ENCODE data around the gene SRC. TPM values are rescaled to one million over a fixed set of nuclear protein-coding genes. Genes with fewer than 3 reads are reported as not detected.
A peak's percentile ranks its signal among the peaks of the same experiment; 100 is the strongest.

Gene SRC
- total RNA-seq, 4 donors from 2014 or later, result 30.6 to 54.7 (median 45.0) TPM

DNA sequence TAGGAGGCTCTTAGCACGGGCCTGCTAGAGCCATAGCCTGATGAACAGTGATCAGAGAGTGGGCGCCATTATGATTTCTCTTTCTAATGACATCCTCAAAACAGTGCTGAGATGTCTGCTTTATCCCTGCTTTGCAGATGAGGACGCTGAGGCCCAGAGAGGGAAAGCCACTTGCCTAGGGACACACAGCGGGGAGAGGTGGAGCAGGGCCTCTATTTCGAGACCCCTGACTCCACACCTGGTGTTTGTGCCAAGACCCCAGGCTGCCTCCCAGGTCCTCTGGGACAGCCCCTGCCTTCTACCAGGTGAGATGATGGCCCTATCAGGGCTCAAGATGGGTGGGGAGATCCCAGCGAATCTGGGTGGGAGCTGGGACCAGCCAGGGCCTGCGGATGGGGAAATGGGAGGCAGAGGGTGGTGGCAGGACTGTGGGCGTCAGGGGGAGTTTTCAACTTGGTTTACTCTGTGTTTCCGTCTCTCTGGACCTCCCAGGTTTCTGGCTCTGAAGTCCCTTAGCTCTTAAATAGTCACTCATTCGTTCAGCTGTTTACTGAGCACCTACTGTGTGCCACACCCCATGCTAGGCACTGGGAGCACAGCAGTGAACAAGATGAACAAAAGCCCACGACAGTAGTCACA lies 36.7 kb downstream of the SRC start:
- Histone ChIP-seq H3K36me3 (peaks cover 0 to 28% of the 10 kb centered on the region in 2 donors), H3K9me3 (no peaks in the 10 kb centered on the region), H3K4me3 (no peak overlapping the region), H3K27me3 (no peaks in the 10 kb centered on the region), H3K27ac (peak overlapping the region in 2 of 4 donors; percentile 28 to 32), H3K4me1 (peaks cover 0 to 33% (median 13%) of the 10 kb centered on the region in 3 donors)
- ATAC-seq, result no peak
- no peak for TF ChIP-seq POLR2AphosphoS5 (IDR thresholded peaks at IDR 0.05)
- no peak for TF ChIP-seq EP300 (IDR thresholded peaks at IDR 0.05)
- no peak for TF ChIP-seq POLR2A (IDR thresholded peaks at IDR 0.05)
- TF ChIP-seq, protein P1, sequence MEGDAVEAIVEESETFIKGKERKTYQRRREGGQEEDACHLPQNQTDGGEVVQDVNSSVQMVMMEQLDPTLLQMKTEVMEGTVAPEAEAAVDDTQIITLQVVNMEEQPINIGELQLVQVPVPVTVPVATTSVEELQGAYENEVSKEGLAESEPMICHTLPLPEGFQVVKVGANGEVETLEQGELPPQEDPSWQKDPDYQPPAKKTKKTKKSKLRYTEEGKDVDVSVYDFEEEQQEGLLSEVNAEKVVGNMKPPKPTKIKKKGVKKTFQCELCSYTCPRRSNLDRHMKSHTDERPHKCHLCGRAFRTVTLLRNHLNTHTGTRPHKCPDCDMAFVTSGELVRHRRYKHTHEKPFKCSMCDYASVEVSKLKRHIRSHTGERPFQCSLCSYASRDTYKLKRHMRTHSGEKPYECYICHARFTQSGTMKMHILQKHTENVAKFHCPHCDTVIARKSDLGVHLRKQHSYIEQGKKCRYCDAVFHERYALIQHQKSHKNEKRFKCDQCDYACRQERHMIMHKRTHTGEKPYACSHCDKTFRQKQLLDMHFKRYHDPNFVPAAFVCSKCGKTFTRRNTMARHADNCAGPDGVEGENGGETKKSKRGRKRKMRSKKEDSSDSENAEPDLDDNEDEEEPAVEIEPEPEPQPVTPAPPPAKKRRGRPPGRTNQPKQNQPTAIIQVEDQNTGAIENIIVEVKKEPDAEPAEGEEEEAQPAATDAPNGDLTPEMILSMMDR (IDR thresholded peaks at IDR 0.05), result no peak
- 77% methylated on average over 7 of the region's 11 CpGs; no CpG with 5 or more reads in 1 of the 2 donors for WGBS, 2 donors (ENCODE audit: low coverage in 1 of 2)

DNA sequence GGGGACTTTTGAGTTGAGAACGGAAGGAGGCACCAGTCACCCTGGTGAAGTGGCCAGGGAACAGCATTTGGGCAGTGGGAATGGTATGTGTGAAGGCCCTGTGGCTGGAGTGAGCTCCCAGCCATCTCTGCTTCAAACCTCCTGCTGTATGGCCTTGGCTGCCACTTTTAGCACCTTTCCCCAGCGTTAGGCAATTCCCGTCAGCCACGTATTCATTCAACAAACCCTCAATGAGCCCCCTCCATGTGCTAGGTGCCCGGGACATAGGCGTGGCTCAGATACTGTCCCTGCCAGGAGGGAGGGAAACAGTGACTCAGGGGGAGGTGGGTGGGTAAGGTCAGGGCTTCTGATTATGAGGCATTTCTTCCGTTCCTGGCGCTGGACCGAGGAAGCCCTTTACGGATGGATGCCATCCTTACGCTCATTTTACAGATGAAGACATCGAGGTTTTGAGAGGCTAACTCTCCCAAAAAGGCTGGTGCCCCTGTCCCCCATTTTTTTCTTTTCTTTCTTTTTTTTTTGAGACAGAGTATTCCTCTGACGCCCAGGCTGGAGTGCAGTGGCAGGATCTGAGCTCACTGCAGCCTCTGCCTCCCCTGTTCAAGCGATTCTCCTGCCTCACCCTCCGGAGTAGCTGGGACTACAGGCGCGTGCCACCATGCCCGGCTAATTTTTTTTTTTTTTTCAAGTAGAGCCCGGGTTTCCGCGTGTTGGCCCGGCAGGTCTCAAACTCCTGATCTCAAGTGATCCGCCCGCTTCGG lies 37.5 kb downstream of the SRC start:
- Histone ChIP-seq H3K27ac (peak overlapping the region in 2 of 4 donors; percentile 65 to 79), H3K9me3 (no peaks in the 10 kb centered on the region), H3K27me3 (no peaks in the 10 kb centered on the region), H3K36me3 (peaks cover 0 to 36% of the 10 kb centered on the region in 2 donors), H3K4me1 (peaks cover 0 to 33% (median 13%) of the 10 kb centered on the region in 3 donors), H3K4me3 (peak overlapping the region in 1 of 2 donors; percentile 56)
- TF ChIP-seq POLR2AphosphoS5 (IDR thresholded peaks at IDR 0.05) (peak; percentile 26), POLR2A (IDR thresholded peaks at IDR 0.05) (no peak)
- ATAC-seq, result no peak
- 79 to 83% methylated on average over 3 to 10 of the region's 25 CpGs for WGBS, 2 donors (ENCODE audit: low coverage in 1 of 2)

DNA sequence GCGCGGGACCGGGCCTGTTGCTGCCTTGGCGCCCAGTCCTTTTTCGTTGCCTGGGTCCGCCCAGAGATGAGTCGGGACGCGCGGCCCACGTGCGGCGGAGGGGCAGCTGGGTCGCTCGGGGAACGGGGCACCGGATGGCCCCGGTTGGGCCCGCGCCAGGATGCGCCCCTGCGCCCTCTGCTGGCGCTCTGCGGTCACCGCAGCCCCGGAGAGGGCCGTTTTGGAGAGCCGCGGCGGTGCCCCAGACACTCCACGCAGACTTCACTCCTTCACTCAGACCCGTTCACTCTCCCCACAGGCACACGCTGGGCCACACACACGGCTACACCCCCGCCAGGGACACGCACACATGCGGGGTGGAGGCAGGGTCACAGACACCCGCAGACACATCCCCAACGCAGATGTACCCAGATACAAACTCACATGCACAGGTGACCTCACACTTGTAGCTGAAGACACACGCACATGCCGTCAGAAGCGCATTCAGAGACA lies 38.8 kb downstream of the SRC start:
- Histone ChIP-seq H3K9me3 (no peaks in the 10 kb centered on the region), H3K27me3 (no peaks in the 10 kb centered on the region), H3K4me1 (peaks cover 0 to 22% (median 13%) of the 10 kb centered on the region in 3 donors), H3K27ac (peak overlapping the region in 3 of 4 donors; percentile 57 to 79 (median 65)), H3K36me3 (peaks cover 0 to 49% of the 10 kb centered on the region in 2 donors), H3K4me3 (peak overlapping the region; percentile 23 to 56)
- WGBS, 2 donors (ENCODE audit: low coverage in 1 of 2), result 0% methylated on average over 6 of the region's 42 CpGs; no CpG with 5 or more reads in 1 of the 2 donors
- TF ChIP-seq POLR2AphosphoS5 (IDR thresholded peaks at IDR 0.05) (peak; percentile 81), EP300 (IDR thresholded peaks at IDR 0.05) (no peak), POLR2A (IDR thresholded peaks at IDR 0.05) (no peak)
- TF ChIP-seq, protein P1 (IDR thresholded peaks at IDR 0.05), result peak in 3 of 4 experiments; percentile 93 to 98 (median 93)
- peak; percentile 82 for ATAC-seq

DNA sequence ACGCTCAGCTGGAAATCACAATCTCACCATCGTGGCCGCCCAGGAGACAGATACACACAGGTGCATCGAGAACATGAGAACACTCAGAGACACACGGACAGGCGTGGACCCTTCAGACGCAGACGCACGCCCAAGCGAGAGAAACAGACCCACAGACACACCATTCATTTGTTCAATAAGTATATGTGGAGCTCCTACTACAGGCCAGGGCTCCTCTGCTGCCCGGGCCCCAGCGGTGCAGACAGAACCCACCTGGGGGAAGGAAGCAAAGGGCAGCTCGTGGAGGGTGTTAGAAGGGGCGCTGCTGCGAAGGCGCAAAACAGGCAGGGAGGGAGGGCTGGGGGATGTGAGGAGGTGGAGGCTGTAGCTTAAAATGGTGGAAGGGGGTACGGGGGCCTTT lies 39.2 kb downstream of the SRC start:
- ATAC-seq, result no peak
- no peak overlapping the region for H3K4me3 ChIP-seq
- peaks cover 0 to 22% (median 13%) of the 10 kb centered on the region in 3 donors for H3K4me1 ChIP-seq
- peaks cover 0 to 53% of the 10 kb centered on the region in 2 donors for H3K36me3 ChIP-seq
- 79 to 87% methylated on average over 5 to 6 of the region's 17 CpGs for WGBS, 2 donors (ENCODE audit: low coverage in 1 of 2)
- TF ChIP-seq EP300 (IDR thresholded peaks at IDR 0.05) (no peak), POLR2A (IDR thresholded peaks at IDR 0.05) (no peak), POLR2AphosphoS5 (IDR thresholded peaks at IDR 0.05) (no peak)
- TF ChIP-seq, protein P1 (IDR thresholded peaks at IDR 0.05), result no peak
- peak overlapping the region in 1 of 4 donors; percentile 79 for H3K27ac ChIP-seq
- no peaks in the 10 kb centered on the region for H3K27me3 ChIP-seq
- no peaks in the 10 kb centered on the region for H3K9me3 ChIP-seq

All from gastroesophageal sphincter (tissue), 4 donors.